ENCODE measurements around the gene NBR1. TPM values are rescaled to one million over a fixed set of nuclear protein-coding genes. Genes with fewer than 3 reads are reported as not detected.

NBR1 gene
- total and polyA plus RNA-seq, 2 of the 4 experiments (the other 2 are of a cell fraction), result 52.4 to 132 TPM

GRCh38 chr17:43140396-43141332, 30.4 kb upstream of the NBR1 start:
- intact Hi-C loops (cut with micrococcal nuclease) (no loop called here), in situ Hi-C loops (cut with MboI; ENCODE audit: low sequenced_read_pairs) (no loop called here), dilution Hi-C loops (cut with HindIII; ENCODE audit: low sequenced_read_pairs, unreplicated experiment) (no loop called here)
- Histone ChIP-seq H3K4ac (ENCODE audit: low read depth, low read length) (no peak overlapping the region), H3K4me2 (ENCODE audit: low read depth, low read length) (no peak overlapping the region), H3K9ac (ENCODE audit: low read depth, low read length) (no peak overlapping the region), H3K9me3 (ENCODE audit: control insufficient read depth, insufficient read depth, low read length) (no peaks in the 10 kb centered on the region), H3K27me3 (ENCODE audit: control insufficient read depth, insufficient read depth, low read length) (no peaks in the 10 kb centered on the region), H3K79me1 (ENCODE audit: low read depth in 1 of 2, low read length in 2 of 2) (0 out of 4 replicates have a peak, but pooled peaks cover 0 to 4% of the 10 kb centered on the region in 2 experiments), H2AK5ac (ENCODE audit: low read depth, low read length) (no peak overlapping the region), H4K91ac (ENCODE audit: insufficient read depth, low read depth, low read length) (no peak overlapping the region), H2BK120ac (ENCODE audit: low read depth, low read length) (no peak overlapping the region), H2BK5ac (ENCODE audit: low read depth, low read length, poor library complexity, severe bottlenecking) (no peak overlapping the region), H3K56ac (ENCODE audit: extremely low read depth, insufficient read depth, low read length) (no peak overlapping the region), H2AK9ac (replicated peaks; ENCODE audit: low read depth, low read length, poor library complexity) (no peak overlapping the region), H3K4me1 (ENCODE audit: control insufficient read depth, insufficient read depth, low read length) (0 out of 2 replicates have a peak, but pooled peaks cover 2% of the 10 kb centered on the region), H3K14ac (replicated peaks; ENCODE audit: low read depth, low read length) (no peak overlapping the region), H4K5ac (ENCODE audit: low read depth, low read length) (no peak overlapping the region), H3K4me3 (ENCODE audit: insufficient read depth, low read depth, low read length) (no peak overlapping the region), H3K27ac (ENCODE audit: insufficient read depth, low read length) (no peak overlapping the region), H2BK20ac (ENCODE audit: low read depth, low read length) (no peak overlapping the region), H3K9me1 (ENCODE audit: insufficient read depth, low read length) (peaks cover 4% of the 10 kb centered on the region; the same call in 1 of the 2 replicates), H3K36me3 (ENCODE audit: control insufficient read depth, insufficient read depth, low read length) (peaks cover 9% of the 10 kb centered on the region; the same call in 1 of the 2 replicates), H3K18ac (ENCODE audit: low read depth, low read length) (no peak overlapping the region), H3K23ac (ENCODE audit: low read depth, low read length) (no peak overlapping the region), H2BK15ac (ENCODE audit: low read depth, low read length) (no peak overlapping the region), H4K20me1 (ENCODE audit: insufficient read depth, low read length) (no peaks in the 10 kb centered on the region), H4K8ac (ENCODE audit: low read depth in 2 of 2, low read length in 2 of 2) (no peak overlapping the region), H2AFZ (replicated peaks; ENCODE audit: low read length, poor library complexity) (no peak overlapping the region)
- WGBS, 2 experiments (ENCODE audit: extremely low coverage in 2 of 2, insufficient read length in 1 of 2), result 100% methylated on average over 1 of the region's 11 CpGs; no CpG with 5 or more reads in 1 of the 2 experiments
- no TSS peak for BruUV-seq (replicated peaks)
- ChIA-PET CTCF (no interaction called here), POLR2A (ENCODE audit: unreplicated experiment) (no interaction called here)
- ATAC-seq (ENCODE audit: low read depth), result no peak
- no peak for DNase-seq
- TF ChIP-seq RAD21 (IDR thresholded peaks at IDR 0.05; ENCODE audit: low read length) (no peak), MAZ (IDR thresholded peaks at IDR 0.05; ENCODE audit: borderline replicate concordance, low read depth, low read length) (no peak), CEBPB (IDR thresholded peaks at IDR 0.05; ENCODE audit: low read depth, low read length) (no peak), BHLHE40 (IDR thresholded peaks at IDR 0.05; ENCODE audit: low read depth, low read length) (no peak), RFX5 (IDR thresholded peaks at IDR 0.05; ENCODE audit: low read depth, low read length) (no peak), POLR2A (IDR thresholded peaks at IDR 0.05; ENCODE audit: low read depth, low read length) (no peak), CHD1 (IDR thresholded peaks at IDR 0.05; ENCODE audit: low read depth, low read length) (no peak), FOS (IDR thresholded peaks at IDR 0.05; ENCODE audit: low read depth, low read length) (no peak)
- TF ChIP-seq, protein P1, sequence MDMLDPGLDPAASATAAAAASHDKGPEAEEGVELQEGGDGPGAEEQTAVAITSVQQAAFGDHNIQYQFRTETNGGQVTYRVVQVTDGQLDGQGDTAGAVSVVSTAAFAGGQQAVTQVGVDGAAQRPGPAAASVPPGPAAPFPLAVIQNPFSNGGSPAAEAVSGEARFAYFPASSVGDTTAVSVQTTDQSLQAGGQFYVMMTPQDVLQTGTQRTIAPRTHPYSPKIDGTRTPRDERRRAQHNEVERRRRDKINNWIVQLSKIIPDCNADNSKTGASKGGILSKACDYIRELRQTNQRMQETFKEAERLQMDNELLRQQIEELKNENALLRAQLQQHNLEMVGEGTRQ (IDR thresholded peaks at IDR 0.05; ENCODE audit: low read depth, low read length), result no peak
